ENCODE data around the gene CPVL.

DNA sequence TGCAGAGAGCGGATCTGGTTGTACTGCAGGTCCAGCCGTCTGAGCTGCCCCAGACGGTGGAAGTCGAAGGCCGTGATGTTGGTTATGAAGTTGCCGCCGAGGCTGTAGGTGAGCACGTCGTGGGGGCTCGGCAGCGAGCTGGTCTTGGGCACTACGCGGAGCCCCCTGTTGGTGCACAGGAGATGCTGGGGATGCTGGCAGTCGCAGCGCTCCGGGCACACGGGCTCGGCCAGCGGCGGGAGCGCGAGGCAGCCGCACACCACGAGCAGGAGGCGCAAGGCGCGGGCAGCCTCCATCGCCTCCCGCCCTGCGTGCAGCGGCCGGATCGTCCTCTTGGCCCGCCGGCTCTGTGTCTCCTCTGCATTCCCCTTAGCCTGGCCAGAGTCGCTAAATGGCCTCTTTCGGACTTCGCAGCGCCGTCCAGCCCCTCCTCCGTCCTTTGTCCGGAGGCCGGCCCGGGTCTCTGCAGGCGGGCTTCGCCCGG is 188.5 kb downstream of the CPVL start:
- TF ChIP-seq CTCF (IDR thresholded peaks at IDR 0.05): no peak
- TF ChIP-seq POLR2A (IDR thresholded peaks at IDR 0.05): no peak
- TF ChIP-seq EP300 (IDR thresholded peaks at IDR 0.05): no peak

All from tibial nerve (tissue), 4 donors.